Mesenchymal stem cell (in vitro differentiated cells and primary cell): ENCODE results near the gene CCL7.

Experiments
- DNase-seq: peaks from one replicate; pipeline ENCODE4 v3.0.0-alpha.2; 2013
- H2AFZ ChIP-seq: one replicate; pipeline ENCODE4 v1.6.1; 2013; ENCODE audit warnings: low read depth, mild to moderate bottlenecking, control low read depth, inconsistent platforms, low read length, moderate library complexity
- H2AK5ac ChIP-seq: 2 replicates; pipeline ENCODE4 v1.6.1; 2013; ENCODE audit warnings: low read length, moderate library complexity, mild to moderate bottlenecking, inconsistent platforms; ENCODE audit not compliant: severe bottlenecking
- H2BK120ac ChIP-seq: one replicate; pipeline ENCODE4 v1.6.1; 2013; ENCODE audit warnings: low read depth, mild to moderate bottlenecking, inconsistent platforms, low read length, moderate library complexity
- H2BK12ac ChIP-seq, 2 experiments: one replicate each; pipeline ENCODE4 v1.6.1; 2013; ENCODE audit warnings: inconsistent platforms in 2 of 2, low read length in 2 of 2, mild to moderate bottlenecking in 2 of 2, moderate library complexity in 2 of 2, control low read depth in 1 of 2
- H2BK15ac ChIP-seq: one replicate; pipeline ENCODE4 v1.6.1; 2013; ENCODE audit warnings: mild to moderate bottlenecking, low read depth, inconsistent platforms; ENCODE audit not compliant: poor library complexity, severe bottlenecking
- H2BK5ac ChIP-seq: 2 replicates; pipeline ENCODE4 v1.6.1; 2013; ENCODE audit warnings: low read depth, mild to moderate bottlenecking, low read length, control low read depth, inconsistent platforms; ENCODE audit not compliant: poor library complexity, severe bottlenecking
- H3K14ac ChIP-seq, 2 experiments: one replicate each; pipeline ENCODE4 v1.6.1; 2013; ENCODE audit warnings: inconsistent platforms in 2 of 2, low read length in 2 of 2, control low read depth in 1 of 2, mild to moderate bottlenecking in 1 of 2, moderate library complexity in 1 of 2
- H3K18ac ChIP-seq, 2 experiments: one replicate each; pipeline ENCODE4 v1.6.1; 2013; ENCODE audit warnings: inconsistent platforms in 2 of 2, low read length in 2 of 2, control low read depth in 1 of 2, low read depth in 1 of 2, mild to moderate bottlenecking in 1 of 2
- H3K23ac ChIP-seq, 2 experiments: one replicate each; pipeline ENCODE4 v1.6.1; 2013; ENCODE audit warnings: inconsistent platforms in 2 of 2, low read length in 2 of 2, mild to moderate bottlenecking in 2 of 2, moderate library complexity in 2 of 2, control low read depth in 1 of 2
- H3K27ac ChIP-seq: 2 replicates; pipeline ENCODE4 v1.5.1; 2013; ENCODE audit warnings: mild to moderate bottlenecking, moderate library complexity, low read length, control low read depth, inconsistent platforms; ENCODE audit not compliant: poor library complexity, severe bottlenecking
- H3K27me3 ChIP-seq, 2 experiments: 2 replicates each; pipeline versions ENCODE4 v1.6.1 to v1.7.0; 2013; ENCODE audit warnings: low read length in 2 of 2, mild to moderate bottlenecking in 2 of 2, moderate library complexity in 2 of 2, control low read depth in 1 of 2, inconsistent platforms in 1 of 2; ENCODE audit not compliant: control insufficient read depth in 1 of 2, insufficient read depth in 1 of 2
- H3K36me3 ChIP-seq, 2 experiments: 2 replicates each; pipeline versions ENCODE4 v1.6.1 to v1.7.0; 2013; ENCODE audit warnings: low read length in 2 of 2, control low read depth in 1 of 2, inconsistent platforms in 1 of 2, low read depth in 1 of 2, mild to moderate bottlenecking in 1 of 2; ENCODE audit not compliant: insufficient read depth in 2 of 2, control insufficient read depth in 1 of 2
- H3K4ac ChIP-seq, 2 experiments: one replicate each; pipeline ENCODE4 v1.6.1; 2013; ENCODE audit warnings: inconsistent platforms in 2 of 2, low read length in 2 of 2, mild to moderate bottlenecking in 2 of 2, moderate library complexity in 2 of 2, control low read depth in 1 of 2, low read depth in 1 of 2
- H3K4me1 ChIP-seq: 2 replicates; pipeline ENCODE4 v1.6.1; 2013; ENCODE audit warnings: low read depth, low read length, control low read depth; ENCODE audit not compliant: control insufficient read depth, insufficient read depth
- H3K4me2 ChIP-seq: 2 replicates; pipeline ENCODE4 v1.6.1; 2013; ENCODE audit warnings: low read length, mild to moderate bottlenecking, inconsistent platforms; ENCODE audit not compliant: poor library complexity, severe bottlenecking
- H3K4me3 ChIP-seq, 2 experiments: 2 replicates each; pipeline versions ENCODE4 v1.5.1 to v1.7.0; 2013; ENCODE audit warnings: low read length in 2 of 2, mild to moderate bottlenecking in 2 of 2, control low read depth in 1 of 2, low read depth in 1 of 2; ENCODE audit not compliant: insufficient read depth in 1 of 2
- H3K79me1 ChIP-seq: replicated peaks from 2 replicates; pipeline ENCODE4 v1.6.1; 2013; ENCODE audit warnings: mild to moderate bottlenecking, control low read depth, low read length, inconsistent platforms; ENCODE audit not compliant: poor library complexity, severe bottlenecking
- H3K9ac ChIP-seq: 2 replicates; pipeline ENCODE4 v1.7.0; 2013; ENCODE audit warnings: mild to moderate bottlenecking, low read length, moderate library complexity
- H3K9me3 ChIP-seq: 2 replicates; pipeline ENCODE4 v1.7.0; 2013; ENCODE audit warnings: mild to moderate bottlenecking, low read length; ENCODE audit not compliant: control insufficient read depth
- H4K8ac ChIP-seq: one replicate; pipeline ENCODE4 v1.6.1; 2013; ENCODE audit warnings: inconsistent platforms, mild to moderate bottlenecking, low read length, moderate library complexity
- H4K91ac ChIP-seq: one replicate; pipeline ENCODE4 v1.6.1; 2013; ENCODE audit warnings: mild to moderate bottlenecking, low read length, inconsistent platforms
- WGBS: methylation state at CpG from one replicate; pipeline ENCODE4 v1.1.7; 2013; ENCODE audit warnings: mixed read lengths; 5-methylcytosine and 5-hydroxymethylcytosine counted together

CCL7 gene

DNA sequence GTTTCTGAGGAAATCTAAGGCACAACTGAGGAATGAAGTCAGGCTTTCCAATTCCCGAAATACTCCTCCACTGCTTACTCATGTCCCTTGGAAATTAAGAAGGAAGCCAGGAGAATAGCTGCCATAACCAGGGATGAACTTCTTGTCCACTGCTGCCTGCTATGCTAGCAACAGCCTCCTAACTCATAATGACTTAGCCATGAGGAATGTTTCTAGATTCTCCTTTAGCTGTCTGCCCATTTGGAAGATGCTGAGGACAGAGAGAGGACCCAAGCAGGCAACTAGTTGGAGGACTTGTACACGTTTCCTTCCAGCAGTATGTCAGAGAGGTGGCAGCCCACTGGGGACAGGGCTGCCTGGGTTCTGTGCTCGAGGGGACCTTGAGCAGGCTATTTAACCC is 15.9 kb upstream of the CCL7 start:
- peak overlapping the region in 1 of 2 experiments; percentile 44 for H3K4ac ChIP-seq

DNA sequence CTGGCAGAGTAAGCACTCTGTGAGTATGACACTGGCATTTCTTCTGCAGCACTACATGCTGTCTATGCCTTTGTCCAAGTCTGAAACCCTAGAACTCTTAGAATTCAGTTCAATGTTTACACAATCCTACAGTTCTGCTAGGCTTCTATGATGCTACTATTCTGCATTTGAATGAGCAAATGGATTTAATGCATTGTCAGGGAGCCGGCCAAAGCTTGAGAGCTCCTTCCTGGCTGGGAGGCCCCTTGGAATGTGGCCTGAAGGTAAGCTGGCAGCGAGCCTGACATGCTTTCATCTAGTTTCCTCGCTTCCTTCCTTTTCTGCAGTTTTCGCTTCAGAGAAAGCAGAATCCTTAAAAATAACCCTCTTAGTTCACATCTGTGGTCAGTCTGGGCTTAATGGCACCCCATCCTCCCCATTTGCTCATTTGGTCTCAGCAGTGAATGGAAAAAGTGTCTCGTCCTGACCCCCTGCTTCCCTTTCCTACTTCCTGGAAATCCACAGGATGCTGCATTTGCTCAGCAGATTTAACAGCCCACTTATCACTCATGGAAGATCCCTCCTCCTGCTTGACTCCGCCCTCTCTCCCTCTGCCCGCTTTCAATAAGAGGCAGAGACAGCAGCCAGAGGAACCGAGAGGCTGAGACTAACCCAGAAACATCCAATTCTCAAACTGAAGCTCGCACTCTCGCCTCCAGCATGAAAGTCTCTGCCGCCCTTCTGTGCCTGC is 15.2 kb upstream of the CCL7 start, which contains the start of gene CCL2:
TSS of gene CCL2 (plus strand) at position 635 of the 730 bp plus-strand sequence. CDS start at position 700, 65 bp downstream.
- peak within 1 kb of the TSS; percentile 45 to 78 for H3K18ac ChIP-seq
- H3K4me2 ChIP-seq: peak within 1 kb of the TSS; percentile 49
- H3K27me3 ChIP-seq: no peaks in the 10 kb centered on the region
- H2BK120ac ChIP-seq: peak within 1 kb of the TSS; percentile 11
- peak within 1 kb of the TSS; percentile 81 for H3K9ac ChIP-seq
- H3K14ac ChIP-seq: no peak within 1 kb of the TSS
- H2BK12ac ChIP-seq: peak within 1 kb of the TSS in 1 of 2 experiments; percentile 90
- peak; percentile 82 for DNase-seq
- peak within 1 kb of the TSS; percentile 25 to 91 for H3K4ac ChIP-seq
- H2AK5ac ChIP-seq: peak within 1 kb of the TSS; percentile 54
- H4K8ac ChIP-seq: peak within 1 kb of the TSS; percentile 62
- peaks cover 0 to 15% of the 10 kb centered on the region in 2 experiments for H3K36me3 ChIP-seq
- WGBS: 9% methylated on average over 11 of the region's 11 CpGs
- H2BK5ac ChIP-seq: peak within 1 kb of the TSS; percentile 21
- no peak within 1 kb of the TSS for H3K23ac ChIP-seq
- no peaks in the 10 kb centered on the region for H3K9me3 ChIP-seq
- H3K27ac ChIP-seq: peak within 1 kb of the TSS; percentile 88
- H3K4me3 ChIP-seq: peak within 1 kb of the TSS; percentile 26 to 90
- H2BK15ac ChIP-seq: no peak within 1 kb of the TSS
- no peak within 1 kb of the TSS for H2AFZ ChIP-seq
- H3K79me1 ChIP-seq: no peaks in the 10 kb centered on the region
- peaks cover 18% of the 10 kb centered on the region for H3K4me1 ChIP-seq
- peak within 1 kb of the TSS; percentile 41 for H4K91ac ChIP-seq

More for the DNA sequence above, 15.9 kb upstream of the CCL7 start:
- no peak overlapping the region for H3K14ac ChIP-seq
- no peak overlapping the region for H3K4me2 ChIP-seq
- no peaks in the 10 kb centered on the region for H3K9me3 ChIP-seq
- no peaks in the 10 kb centered on the region for H3K79me1 ChIP-seq
- H2BK5ac ChIP-seq: peak overlapping the region; percentile 21
- H3K27ac ChIP-seq: peak overlapping the region; percentile 88
- no peak overlapping the region for H3K23ac ChIP-seq
- H2BK15ac ChIP-seq: no peak overlapping the region
- H3K9ac ChIP-seq: peak overlapping the region; percentile 81
- no peak overlapping the region for H4K91ac ChIP-seq
- H3K18ac ChIP-seq: peak overlapping the region; percentile 45 to 54
- H3K4me3 ChIP-seq: peak overlapping the region in 1 of 2 experiments; percentile 90
- H3K27me3 ChIP-seq: no peaks in the 10 kb centered on the region
- H4K8ac ChIP-seq: no peak overlapping the region
- peaks cover 22% of the 10 kb centered on the region for H3K4me1 ChIP-seq
- H2BK12ac ChIP-seq: peak overlapping the region in 1 of 2 experiments; percentile 90
- no peak overlapping the region for H2AFZ ChIP-seq
- no peak overlapping the region for H2BK120ac ChIP-seq
- peak overlapping the region; percentile 54 for H2AK5ac ChIP-seq
- WGBS: 25% methylated on average over 2 of the region's 3 CpGs
- H3K36me3 ChIP-seq: peaks cover 0 to 15% of the 10 kb centered on the region in 2 experiments
- DNase-seq: peak; percentile 72

GRCh38 chr17:34255381-34255732 is 14.7 kb upstream of the CCL7 start:
- H3K79me1 ChIP-seq: no peaks in the 10 kb centered on the region
- peak overlapping the region; percentile 49 for H3K4me2 ChIP-seq
- peaks cover 0 to 15% of the 10 kb centered on the region in 2 experiments for H3K36me3 ChIP-seq
- H3K4me1 ChIP-seq: peaks cover 16% of the 10 kb centered on the region
- H3K27ac ChIP-seq: peak overlapping the region; percentile 88
- no peak overlapping the region for H2BK5ac ChIP-seq
- H3K14ac ChIP-seq: no peak overlapping the region
- no peak overlapping the region for H2AFZ ChIP-seq
- peak overlapping the region in 1 of 2 experiments; percentile 73 for H2BK12ac ChIP-seq
- H4K91ac ChIP-seq: no peak overlapping the region
- WGBS: 41% methylated on average over 5 of the region's 5 CpGs
- DNase-seq: no peak
- H3K23ac ChIP-seq: no peak overlapping the region
- H3K4ac ChIP-seq: peak overlapping the region in 1 of 2 experiments; percentile 91
- H4K8ac ChIP-seq: no peak overlapping the region
- no peak overlapping the region for H2AK5ac ChIP-seq
- H2BK120ac ChIP-seq: no peak overlapping the region
- H2BK15ac ChIP-seq: no peak overlapping the region
- H3K27me3 ChIP-seq: no peaks in the 10 kb centered on the region
- H3K18ac ChIP-seq: peak overlapping the region; percentile 23 to 78
- H3K4me3 ChIP-seq: peak overlapping the region; percentile 26 to 90
- peak overlapping the region; percentile 81 for H3K9ac ChIP-seq
- no peaks in the 10 kb centered on the region for H3K9me3 ChIP-seq

GRCh38 chr17:34255841-34256240 is 14.2 kb upstream of the CCL7 start:
- Histone ChIP-seq H2BK15ac (no peak overlapping the region), H3K4me3 (peak overlapping the region in 1 of 2 experiments; percentile 90), H3K27ac (peak overlapping the region; percentile 88), H3K27me3 (no peaks in the 10 kb centered on the region), H3K79me1 (no peaks in the 10 kb centered on the region), H3K4me2 (peak overlapping the region; percentile 49), H2AFZ (no peak overlapping the region), H3K14ac (no peak overlapping the region), H2BK12ac (peak overlapping the region in 1 of 2 experiments; percentile 11), H3K18ac (peak overlapping the region in 1 of 2 experiments; percentile 2), H2BK5ac (no peak overlapping the region), H3K36me3 (peaks cover 0 to 15% of the 10 kb centered on the region in 2 experiments), H3K4me1 (peaks cover 16% of the 10 kb centered on the region), H3K4ac (no peak overlapping the region), H3K9me3 (no peaks in the 10 kb centered on the region), H3K23ac (no peak overlapping the region), H4K8ac (no peak overlapping the region), H3K9ac (peak overlapping the region; percentile 81), H2AK5ac (no peak overlapping the region), H2BK120ac (no peak overlapping the region), H4K91ac (no peak overlapping the region)
- DNase-seq: no peak
- WGBS: 44% methylated on average over 1 of the region's 1 CpG
